Cardiac fibroblast (primary cell): ENCODE measurements around the gene GPR17.

Experiments
- DNase-seq, 2 donors: peaks; one replicate each; pipeline versions ENCODE4 v3.0.0 to v3.0.0-alpha.2; 2010; ENCODE audit warnings: low read depth in 2 of 2
- H3K4me3 ChIP-seq, 2 donors: replicated peaks in 1 of 2; 1 replicate in 1 of 2; 2 replicates in 1 of 2; pipeline ENCODE4 v1.5.1; 2011; ENCODE audit warnings: low read depth in 2 of 2, low read length in 2 of 2, mild to moderate bottlenecking in 2 of 2, moderate library complexity in 1 of 2
- CTCF ChIP-seq: IDR thresholded peaks from one replicate; pipeline ENCODE4 v1.5.1; 2011; ENCODE audit warnings: low read depth, mild to moderate bottlenecking, low read length, inconsistent platforms

GPR17 gene

GRCh38 chr2:127614731-127615130 is 31.2 kb upstream of the GPR17 start:
- no peak for TF ChIP-seq CTCF
- DNase-seq: peak in 1 of 2 donors; percentile 37

GRCh38 chr2:127615511-127616166 is 30.3 kb upstream of the GPR17 start:
- no peak for TF ChIP-seq CTCF
- DNase-seq: no peak
- H3K4me3 ChIP-seq: no peak overlapping the region

More at GRCh38 chr2:127614731-127615130, 31.2 kb upstream of the GPR17 start:
- H3K4me3 ChIP-seq: no peak overlapping the region

- TF ChIP-seq CTCF: no peak
- H3K4me3 ChIP-seq: no peak overlapping the region
- DNase-seq: no peak
Observed at GRCh38 chr2:127618551-127619202, 27.3 kb upstream of the GPR17 start.

GRCh38 chr2:127619203-127619590 is 26.8 kb upstream of the GPR17 start:
- no peak for DNase-seq
- no peak overlapping the region for H3K4me3 ChIP-seq
- TF ChIP-seq CTCF: no peak

- TF ChIP-seq CTCF: no peak
- no peak for DNase-seq
- no peak overlapping the region for H3K4me3 ChIP-seq
Observed at GRCh38 chr2:127619877-127620705, 25.9 kb upstream of the GPR17 start.

- no peak for DNase-seq
Observed at GRCh38 chr2:127620866-127621265, 25.1 kb upstream of the GPR17 start.

More at GRCh38 chr2:127620866-127621265, 25.1 kb upstream of the GPR17 start:
- no peak for TF ChIP-seq CTCF
- H3K4me3 ChIP-seq: no peak overlapping the region
